Neural cell (in vitro differentiated cells): ENCODE measurements around the gene RGS6. TPM values are rescaled to one million over a fixed set of nuclear protein-coding genes. Genes with fewer than 3 reads are reported as not detected.

Experiments used
- H2AFZ ChIP-seq: fragments of 200-600, 300-800 bp; sonication (generic), shearing (Covaris generic); 2 replicates; pipeline ENCODE4 v1.6.0; 2014; ENCODE audit warnings: low read depth, mild to moderate bottlenecking, antibody characterized with exemption, low read length, moderate library complexity
- H3F3A ChIP-seq: fragments of 200-600 bp; shearing (Covaris generic); 2 replicates; pipeline ENCODE4 v1.6.1; 2016; ENCODE audit warnings: mild to moderate bottlenecking, moderate library complexity, mixed read lengths, antibody characterized with exemption, low read length; ENCODE audit not compliant: insufficient read depth, poor library complexity, severe bottlenecking
- H3K27ac ChIP-seq: fragments of 200-600, 300-800 bp; sonication (generic), shearing (Covaris generic); 2 replicates; pipeline ENCODE4 v1.5.1; 2014; ENCODE audit warnings: mild to moderate bottlenecking, low read length, moderate library complexity
- H3K27me3 ChIP-seq: fragments of 300-800, 200-600 bp; sonication (generic), shearing (Covaris generic); 2 replicates; pipeline ENCODE4 v1.6.0; 2014; ENCODE audit warnings: mild to moderate bottlenecking, low read depth, low read length, moderate library complexity; ENCODE audit not compliant: insufficient read depth
- H3K36me3 ChIP-seq: fragments of 300-800, 200-600 bp; sonication (generic), shearing (Covaris generic); 2 replicates; pipeline ENCODE4 v1.5.1; 2014; ENCODE audit warnings: mild to moderate bottlenecking, antibody characterized with exemption, low read length, moderate library complexity; ENCODE audit not compliant: insufficient read depth
- H3K4me2 ChIP-seq: fragments of 300-800, 200-600 bp; sonication (generic), shearing (Covaris generic); 2 replicates; pipeline ENCODE4 v1.6.0; 2014; ENCODE audit warnings: mild to moderate bottlenecking, low read length
- H3K4me3 ChIP-seq: fragments of 300-800, 200-600 bp; sonication (generic), shearing (Covaris generic); 2 replicates; pipeline ENCODE4 v1.5.1; 2014; ENCODE audit warnings: mild to moderate bottlenecking, low read length, moderate library complexity
- H3K79me2 ChIP-seq: fragments of 200-600 bp; shearing (Covaris generic); replicated peaks from 2 replicates; pipeline ENCODE4 v1.6.0; 2014; ENCODE audit warnings: mild to moderate bottlenecking, low read length, moderate library complexity; ENCODE audit not compliant: insufficient read depth
- H3K9ac ChIP-seq: fragments of 300-800, 200-600 bp; sonication (generic), shearing (Covaris generic); 2 replicates; pipeline ENCODE4 v1.6.1; 2016; ENCODE audit warnings: mild to moderate bottlenecking, low read length, mixed read lengths
- H3K9me2 ChIP-seq: fragments of 200-600 bp; shearing (Covaris generic); 2 replicates; pipeline ENCODE4 v1.6.1; 2016; ENCODE audit warnings: mild to moderate bottlenecking, low read length, mixed read lengths; ENCODE audit not compliant: insufficient read depth
- H3K9me3 ChIP-seq: fragments of 200-600, 300-800 bp; sonication (generic), shearing (Covaris generic); 2 replicates; pipeline ENCODE4 v1.6.1; 2016; ENCODE audit warnings: mild to moderate bottlenecking, mixed run types, low read length, moderate library complexity, mixed read lengths
- H4K20me1 ChIP-seq: fragments of 200-600 bp; shearing (Covaris generic); 2 replicates; pipeline ENCODE4 v1.6.1; 2016; ENCODE audit warnings: mild to moderate bottlenecking, mixed run types; ENCODE audit not compliant: insufficient read depth
- CTCF ChIP-seq: fragments of 450-650 bp; IDR thresholded peaks from 2 replicates; pipeline ENCODE4 v1.5.1; 2014; ENCODE audit warnings: antibody characterized with exemption, mild to moderate bottlenecking, moderate library complexity; ENCODE audit not compliant: poor library complexity, severe bottlenecking
- EZH2 ChIP-seq: fragments of 200-600, 300-800 bp; shearing (Covaris generic), sonication (generic); IDR thresholded peaks from 2 replicates; pipeline ENCODE4 v1.6.1; 2014; ENCODE audit warnings: antibody characterized with exemption, low read length, borderline replicate concordance, mild to moderate bottlenecking; ENCODE audit not compliant: insufficient read depth, poor library complexity, severe bottlenecking
- POLR2AphosphoS5 ChIP-seq: IDR thresholded peaks from 2 replicates; pipeline ENCODE4 v1.6.1; 2012
- RAD21 ChIP-seq: fragments of 450-650 bp; conservative IDR thresholded peaks from 2 replicates; pipeline ENCODE4 v1.6.1; 2014; ENCODE audit warnings: antibody characterized with exemption, mild to moderate bottlenecking, moderate library complexity
- SMC3 ChIP-seq: fragments of 450-650 bp; conservative IDR thresholded peaks from 2 replicates; pipeline ENCODE4 v1.6.1; 2014; ENCODE audit warnings: antibody characterized with exemption, mild to moderate bottlenecking, moderate library complexity; ENCODE audit not compliant: poor library complexity
- TAF1 ChIP-seq: IDR thresholded peaks from 2 replicates; pipeline ENCODE4 v1.6.1; 2012; ENCODE audit warnings: low read depth
- polyA plus RNA-seq: library from polyadenylated mRNA; depleted of rRNA; stranded (reverse); fragments of >200 nt; gene quantifications from 2 replicates; pipeline ENCODE4 v1.2.3, GENCODE V29; 2014
- TF ChIP-seq, protein P1 (sequence below): IDR thresholded peaks from 2 replicates; pipeline ENCODE4 v1.6.1; 2012; ENCODE audit warnings: borderline replicate concordance

RGS6 gene
- polyA plus RNA-seq, 1 donor from 2014 or later, result 7.3 TPM

DNA sequence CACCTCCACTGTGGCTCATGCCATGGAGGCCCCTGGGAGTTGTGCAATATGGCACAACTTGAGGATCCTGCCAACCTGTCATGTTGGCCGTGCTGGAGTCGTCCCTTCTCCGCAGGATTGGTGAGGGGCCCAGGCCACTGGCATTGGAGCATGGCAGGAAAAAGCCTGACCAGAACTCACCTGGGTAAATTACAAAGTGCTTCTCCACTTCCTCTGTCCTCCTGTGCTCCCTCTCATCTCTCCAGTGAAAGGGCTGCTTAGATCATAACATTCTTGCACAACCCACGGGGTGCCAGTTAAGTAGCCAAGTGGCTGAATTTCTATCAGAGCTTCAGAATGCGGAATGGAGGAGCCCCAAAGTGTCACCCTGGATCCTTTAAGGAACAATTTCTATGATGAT is 580.7 kb downstream of the RGS6 start:
- no peaks in the 10 kb centered on the region for H3K9me2 ChIP-seq
- no peak overlapping the region for H3K4me2 ChIP-seq
- H4K20me1 ChIP-seq, result no peaks in the 10 kb centered on the region
- H3K9ac ChIP-seq, result no peak overlapping the region
- H3K36me3 ChIP-seq, result no peaks in the 10 kb centered on the region
- no peaks in the 10 kb centered on the region for H3K27me3 ChIP-seq
- no peaks in the 10 kb centered on the region for H3F3A ChIP-seq
- no peak overlapping the region for H3K4me3 ChIP-seq
- H3K9me3 ChIP-seq, result no peaks in the 10 kb centered on the region
- H3K27ac ChIP-seq, result no peak overlapping the region
- no peak overlapping the region for H2AFZ ChIP-seq
- TF ChIP-seq, protein P1, sequence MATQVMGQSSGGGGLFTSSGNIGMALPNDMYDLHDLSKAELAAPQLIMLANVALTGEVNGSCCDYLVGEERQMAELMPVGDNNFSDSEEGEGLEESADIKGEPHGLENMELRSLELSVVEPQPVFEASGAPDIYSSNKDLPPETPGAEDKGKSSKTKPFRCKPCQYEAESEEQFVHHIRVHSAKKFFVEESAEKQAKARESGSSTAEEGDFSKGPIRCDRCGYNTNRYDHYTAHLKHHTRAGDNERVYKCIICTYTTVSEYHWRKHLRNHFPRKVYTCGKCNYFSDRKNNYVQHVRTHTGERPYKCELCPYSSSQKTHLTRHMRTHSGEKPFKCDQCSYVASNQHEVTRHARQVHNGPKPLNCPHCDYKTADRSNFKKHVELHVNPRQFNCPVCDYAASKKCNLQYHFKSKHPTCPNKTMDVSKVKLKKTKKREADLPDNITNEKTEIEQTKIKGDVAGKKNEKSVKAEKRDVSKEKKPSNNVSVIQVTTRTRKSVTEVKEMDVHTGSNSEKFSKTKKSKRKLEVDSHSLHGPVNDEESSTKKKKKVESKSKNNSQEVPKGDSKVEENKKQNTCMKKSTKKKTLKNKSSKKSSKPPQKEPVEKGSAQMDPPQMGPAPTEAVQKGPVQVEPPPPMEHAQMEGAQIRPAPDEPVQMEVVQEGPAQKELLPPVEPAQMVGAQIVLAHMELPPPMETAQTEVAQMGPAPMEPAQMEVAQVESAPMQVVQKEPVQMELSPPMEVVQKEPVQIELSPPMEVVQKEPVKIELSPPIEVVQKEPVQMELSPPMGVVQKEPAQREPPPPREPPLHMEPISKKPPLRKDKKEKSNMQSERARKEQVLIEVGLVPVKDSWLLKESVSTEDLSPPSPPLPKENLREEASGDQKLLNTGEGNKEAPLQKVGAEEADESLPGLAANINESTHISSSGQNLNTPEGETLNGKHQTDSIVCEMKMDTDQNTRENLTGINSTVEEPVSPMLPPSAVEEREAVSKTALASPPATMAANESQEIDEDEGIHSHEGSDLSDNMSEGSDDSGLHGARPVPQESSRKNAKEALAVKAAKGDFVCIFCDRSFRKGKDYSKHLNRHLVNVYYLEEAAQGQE, result no peak
- TF ChIP-seq EZH2, result no peak
- no peak for TF ChIP-seq TAF1
- no peak for TF ChIP-seq SMC3
- no peak for TF ChIP-seq POLR2AphosphoS5
- no peak for TF ChIP-seq RAD21
- no peaks in the 10 kb centered on the region for H3K79me2 ChIP-seq

DNA sequence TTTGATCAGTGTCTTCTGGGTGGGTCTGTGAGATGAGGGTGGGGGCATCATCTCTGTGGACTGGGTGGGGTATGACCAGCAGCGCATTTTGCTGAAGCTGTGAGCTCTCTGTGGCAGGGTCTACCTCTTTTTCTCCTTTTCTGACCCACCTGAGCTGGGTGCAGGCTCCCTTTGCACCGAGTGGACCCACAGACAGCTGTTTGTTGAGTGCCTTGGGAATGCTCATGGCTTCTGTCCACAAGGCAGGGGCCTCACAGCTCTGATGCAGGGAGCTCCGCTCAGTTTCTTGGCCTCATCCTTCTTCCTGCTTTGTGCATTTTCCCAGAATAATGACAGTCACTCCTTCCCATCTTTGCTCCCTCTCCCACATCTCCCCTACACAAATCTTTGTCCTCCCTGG is 581.1 kb downstream of the RGS6 start:
- TF ChIP-seq EZH2 (no peak), CTCF (no peak), TAF1 (no peak), POLR2AphosphoS5 (no peak)
- TF ChIP-seq, protein P1, result no peak
- H3K27ac ChIP-seq, result no peak overlapping the region
- H2AFZ ChIP-seq, result no peak overlapping the region
- no peak overlapping the region for H3K9ac ChIP-seq
- H3K79me2 ChIP-seq, result no peaks in the 10 kb centered on the region
- H3K36me3 ChIP-seq, result no peaks in the 10 kb centered on the region
- H3K4me3 ChIP-seq, result no peak overlapping the region
- H3K4me2 ChIP-seq, result no peak overlapping the region
- H3F3A ChIP-seq, result no peaks in the 10 kb centered on the region
- H3K27me3 ChIP-seq, result no peaks in the 10 kb centered on the region
- H3K9me3 ChIP-seq, result no peaks in the 10 kb centered on the region
- H3K9me2 ChIP-seq, result no peaks in the 10 kb centered on the region
- no peaks in the 10 kb centered on the region for H4K20me1 ChIP-seq
